ENCODE measurements around the gene OXER1. TPM values are rescaled to one million over a fixed set of nuclear protein-coding genes. Genes with fewer than 3 reads are reported as not detected.

Gene OXER1
- total RNA-seq, 1 donor from 2014 or later, result under 0.01 TPM

DNA sequence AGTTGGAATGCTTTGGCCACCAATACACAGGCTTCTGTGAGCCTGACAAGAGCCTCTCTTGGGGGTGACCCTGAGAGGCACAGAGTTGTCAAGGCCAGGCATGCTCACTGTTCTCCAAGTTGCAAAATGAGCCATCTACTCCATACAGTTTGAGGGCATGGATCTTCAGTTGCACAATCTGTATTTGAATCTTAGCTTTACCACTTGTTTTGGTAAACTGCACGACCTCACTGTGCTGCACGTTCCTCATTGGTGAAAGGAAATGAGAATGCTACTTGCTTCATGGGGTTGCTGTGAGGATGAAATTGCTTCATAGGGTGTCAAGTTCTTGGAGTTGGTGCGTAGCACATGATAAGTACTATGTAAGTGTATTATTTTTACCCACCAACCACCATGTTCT, 40.4 kb upstream of the OXER1 start:
- Histone ChIP-seq H3K27me3 (ENCODE audit: control insufficient read depth in 3 of 3, insufficient read depth in 3 of 3, low read length in 3 of 3) (no peaks in the 10 kb centered on the region), H3K27ac (ENCODE audit: low read depth, low read length) (no peak overlapping the region), H3K4me1 (ENCODE audit: control insufficient read depth in 3 of 3, insufficient read depth in 3 of 3, low read length in 3 of 3) (peaks cover 5 to 23% (median 18%) of the 10 kb centered on the region in 3 donors), H3K36me3 (ENCODE audit: control insufficient read depth in 3 of 3, insufficient read depth in 3 of 3, low read length in 3 of 3) (no peaks in the 10 kb centered on the region), H3K9me3 (ENCODE audit: control insufficient read depth in 3 of 3, low read length in 3 of 3) (no peaks in the 10 kb centered on the region), H3K9ac (ENCODE audit: low read depth in 1 of 3, low read length in 3 of 3) (no peak overlapping the region), H3K4me3 (ENCODE audit: low read length in 3 of 3) (no peak overlapping the region)

DNA sequence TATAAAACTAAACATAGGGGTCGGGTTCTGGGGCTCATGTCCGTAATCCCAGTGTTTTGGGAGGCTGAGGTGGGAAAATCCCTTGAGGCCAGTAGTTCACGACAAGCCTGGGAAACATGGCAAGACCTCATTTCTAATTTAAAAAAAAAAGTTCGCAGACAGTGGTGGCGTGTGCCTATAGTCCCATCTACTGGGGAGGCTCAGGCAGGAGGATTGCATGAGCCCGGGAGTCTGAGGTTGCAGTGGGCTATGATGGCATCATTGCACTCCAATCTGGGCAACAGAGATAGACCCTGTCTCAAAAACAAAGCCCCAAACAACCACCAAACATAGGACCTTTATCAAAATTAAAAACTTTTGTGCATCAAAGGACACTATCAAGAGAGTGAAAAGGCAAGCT, 38.2 kb upstream of the OXER1 start:
- no peak overlapping the region for H3K27ac ChIP-seq (ENCODE audit: low read depth, low read length)
- H3K9ac ChIP-seq (ENCODE audit: low read depth in 1 of 3, low read length in 3 of 3), result no peak overlapping the region
- no peaks in the 10 kb centered on the region for H3K36me3 ChIP-seq (ENCODE audit: control insufficient read depth in 3 of 3, insufficient read depth in 3 of 3, low read length in 3 of 3)
- H3K4me3 ChIP-seq (ENCODE audit: low read length in 3 of 3), result no peak overlapping the region
- no peaks in the 10 kb centered on the region for H3K27me3 ChIP-seq (ENCODE audit: control insufficient read depth in 3 of 3, insufficient read depth in 3 of 3, low read length in 3 of 3)
- H3K9me3 ChIP-seq (ENCODE audit: control insufficient read depth in 3 of 3, low read length in 3 of 3), result no peaks in the 10 kb centered on the region
- peaks cover 0 to 18% (median 13%) of the 10 kb centered on the region in 3 donors for H3K4me1 ChIP-seq (ENCODE audit: control insufficient read depth in 3 of 3, insufficient read depth in 3 of 3, low read length in 3 of 3)

DNA sequence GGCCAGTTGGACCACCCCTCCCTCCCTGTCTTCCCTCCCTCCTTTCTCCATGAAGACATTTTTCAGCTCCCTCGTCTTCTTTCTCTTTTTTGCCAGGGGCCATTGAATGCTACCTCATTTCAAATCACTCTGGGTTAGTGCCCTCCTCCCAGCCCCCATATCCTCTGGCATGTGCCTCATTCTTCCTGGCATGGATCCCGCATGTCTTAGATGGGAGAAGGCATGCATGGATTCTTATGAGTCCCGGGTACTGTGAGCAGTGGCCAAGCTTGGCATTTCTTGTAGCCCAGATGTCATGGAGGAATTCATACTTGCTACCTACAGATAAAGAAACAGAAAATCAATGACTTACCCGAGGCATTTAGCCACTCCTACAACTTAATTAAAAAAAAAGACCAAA, 37.4 kb upstream of the OXER1 start:
- Histone ChIP-seq H3K4me1 (ENCODE audit: control insufficient read depth in 3 of 3, insufficient read depth in 3 of 3, low read length in 3 of 3) (peaks cover 0 to 18% (median 13%) of the 10 kb centered on the region in 3 donors), H3K9me3 (ENCODE audit: control insufficient read depth in 3 of 3, low read length in 3 of 3) (no peaks in the 10 kb centered on the region), H3K9ac (ENCODE audit: low read depth in 1 of 3, low read length in 3 of 3) (no peak overlapping the region), H3K27me3 (ENCODE audit: control insufficient read depth in 3 of 3, insufficient read depth in 3 of 3, low read length in 3 of 3) (no peaks in the 10 kb centered on the region), H3K27ac (ENCODE audit: low read depth, low read length) (no peak overlapping the region), H3K36me3 (ENCODE audit: control insufficient read depth in 3 of 3, insufficient read depth in 3 of 3, low read length in 3 of 3) (no peaks in the 10 kb centered on the region), H3K4me3 (ENCODE audit: low read length in 3 of 3) (no peak overlapping the region)

DNA sequence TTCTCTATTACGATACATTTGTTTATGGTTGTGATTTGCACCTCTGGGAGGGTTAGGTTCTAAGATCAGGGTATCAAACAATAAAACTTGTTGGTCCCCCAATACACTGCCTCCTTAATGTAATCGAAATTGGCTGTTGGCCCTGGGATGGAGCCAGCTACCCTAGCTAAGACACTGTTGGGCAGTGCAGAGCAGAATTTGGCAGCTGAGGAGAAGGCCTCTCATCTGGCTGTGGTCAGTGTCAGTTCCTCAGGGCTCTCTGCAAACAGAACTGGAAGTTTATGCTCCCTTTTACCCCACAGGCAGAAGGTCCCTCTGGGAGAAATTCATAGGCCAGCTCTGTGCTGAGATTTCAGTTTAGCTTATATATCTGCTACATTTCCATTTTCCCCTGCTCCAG, 37.0 kb upstream of the OXER1 start:
- H3K9me3 ChIP-seq (ENCODE audit: control insufficient read depth in 3 of 3, low read length in 3 of 3), result no peaks in the 10 kb centered on the region
- H3K4me3 ChIP-seq (ENCODE audit: low read length in 3 of 3), result no peak overlapping the region
- no peak overlapping the region for H3K9ac ChIP-seq (ENCODE audit: low read depth in 1 of 3, low read length in 3 of 3)
- no peaks in the 10 kb centered on the region for H3K27me3 ChIP-seq (ENCODE audit: control insufficient read depth in 3 of 3, insufficient read depth in 3 of 3, low read length in 3 of 3)
- peaks cover 0 to 18% (median 13%) of the 10 kb centered on the region in 3 donors for H3K4me1 ChIP-seq (ENCODE audit: control insufficient read depth in 3 of 3, insufficient read depth in 3 of 3, low read length in 3 of 3)
- no peak overlapping the region for H3K27ac ChIP-seq (ENCODE audit: low read depth, low read length)
- H3K36me3 ChIP-seq (ENCODE audit: control insufficient read depth in 3 of 3, insufficient read depth in 3 of 3, low read length in 3 of 3), result no peaks in the 10 kb centered on the region

DNA sequence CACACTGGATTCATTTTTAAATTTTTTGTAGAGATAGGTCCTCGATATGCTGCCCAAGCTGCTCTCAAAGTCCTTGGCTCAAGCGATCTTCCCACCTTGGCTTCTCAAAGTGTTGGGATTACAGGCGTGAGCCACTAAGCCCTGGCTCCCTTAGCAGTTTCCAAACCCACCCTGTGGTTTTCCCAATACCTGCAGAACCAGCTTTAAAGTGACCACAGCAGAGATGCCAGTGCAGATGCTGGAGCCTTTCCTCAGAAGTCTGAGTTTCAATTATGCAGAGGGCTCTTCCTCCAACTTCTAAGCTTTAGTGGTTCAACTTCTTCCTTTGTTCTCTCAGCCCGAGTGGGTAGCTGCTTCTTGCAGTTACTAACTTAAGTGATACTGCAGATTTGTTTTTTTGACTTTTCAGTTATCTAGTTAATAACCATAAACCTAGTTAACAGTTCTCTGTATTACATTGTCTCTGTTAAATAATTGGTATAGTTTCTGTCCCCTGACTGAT, 36.6 kb upstream of the OXER1 start:
- Histone ChIP-seq H3K27ac (ENCODE audit: low read depth, low read length) (no peak overlapping the region), H3K4me3 (ENCODE audit: low read length in 3 of 3) (no peak overlapping the region), H3K36me3 (ENCODE audit: control insufficient read depth in 3 of 3, insufficient read depth in 3 of 3, low read length in 3 of 3) (no peaks in the 10 kb centered on the region), H3K4me1 (ENCODE audit: control insufficient read depth in 3 of 3, insufficient read depth in 3 of 3, low read length in 3 of 3) (peaks cover 0 to 17% (median 13%) of the 10 kb centered on the region in 3 donors), H3K27me3 (ENCODE audit: control insufficient read depth in 3 of 3, insufficient read depth in 3 of 3, low read length in 3 of 3) (no peaks in the 10 kb centered on the region), H3K9ac (ENCODE audit: low read depth in 1 of 3, low read length in 3 of 3) (no peak overlapping the region), H3K9me3 (ENCODE audit: control insufficient read depth in 3 of 3, low read length in 3 of 3) (no peaks in the 10 kb centered on the region)

DNA sequence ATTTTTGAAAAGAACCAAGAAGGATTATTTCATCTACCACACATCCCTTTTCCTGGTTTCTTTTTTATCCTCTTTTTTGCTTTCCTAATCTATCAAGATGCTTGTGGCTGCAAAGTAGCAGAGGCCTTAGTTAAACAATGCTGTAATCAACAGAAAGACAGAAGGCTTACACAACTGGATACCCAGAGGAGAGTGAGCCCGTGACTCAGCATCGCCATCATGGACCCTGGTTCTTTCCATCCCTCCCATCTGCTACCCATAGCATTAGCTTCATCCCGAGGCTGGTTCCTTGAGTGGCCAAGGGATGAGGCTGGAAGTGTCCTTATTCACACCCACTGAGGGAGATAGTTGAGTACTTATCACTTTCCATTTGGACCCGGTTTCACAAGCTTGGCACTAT, 35.9 kb upstream of the OXER1 start:
- Histone ChIP-seq H3K27ac (ENCODE audit: low read depth, low read length) (no peak overlapping the region), H3K9ac (ENCODE audit: low read depth in 1 of 3, low read length in 3 of 3) (no peak overlapping the region), H3K9me3 (ENCODE audit: control insufficient read depth in 3 of 3, low read length in 3 of 3) (no peaks in the 10 kb centered on the region), H3K4me3 (ENCODE audit: low read length in 3 of 3) (no peak overlapping the region), H3K36me3 (ENCODE audit: control insufficient read depth in 3 of 3, insufficient read depth in 3 of 3, low read length in 3 of 3) (no peaks in the 10 kb centered on the region), H3K27me3 (ENCODE audit: control insufficient read depth in 3 of 3, insufficient read depth in 3 of 3, low read length in 3 of 3) (no peaks in the 10 kb centered on the region), H3K4me1 (ENCODE audit: control insufficient read depth in 3 of 3, insufficient read depth in 3 of 3, low read length in 3 of 3) (peaks cover 0 to 11% (median 9%) of the 10 kb centered on the region in 3 donors)

DNA sequence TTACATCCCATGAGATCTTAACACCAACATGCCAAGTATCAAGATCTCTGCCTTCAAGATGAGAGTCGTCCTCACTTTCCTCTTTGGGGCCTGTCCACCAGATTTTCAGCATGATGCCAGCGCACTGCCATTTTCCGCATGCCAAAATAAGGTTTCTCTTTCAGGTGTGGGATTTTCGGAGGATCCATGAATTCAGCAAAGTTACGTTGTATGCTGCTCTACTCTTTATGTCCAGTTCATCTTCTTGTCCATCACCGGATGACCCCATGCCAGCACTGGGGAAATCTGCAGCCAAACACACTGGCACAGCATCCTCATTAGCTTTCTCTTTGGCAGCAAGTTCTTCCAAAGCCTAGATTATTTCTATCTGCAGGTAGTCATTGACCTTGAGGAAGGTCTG, 33.3 kb upstream of the OXER1 start:
- no peaks in the 10 kb centered on the region for H3K36me3 ChIP-seq (ENCODE audit: control insufficient read depth in 3 of 3, insufficient read depth in 3 of 3, low read length in 3 of 3)
- no peak overlapping the region for H3K9ac ChIP-seq (ENCODE audit: low read depth in 1 of 3, low read length in 3 of 3)
- H3K9me3 ChIP-seq (ENCODE audit: control insufficient read depth in 3 of 3, low read length in 3 of 3), result no peaks in the 10 kb centered on the region
- no peak overlapping the region for H3K27ac ChIP-seq (ENCODE audit: low read depth, low read length)
- H3K27me3 ChIP-seq (ENCODE audit: control insufficient read depth in 3 of 3, insufficient read depth in 3 of 3, low read length in 3 of 3), result peaks cover 0 to 4% (median 0%) of the 10 kb centered on the region in 3 donors
- H3K4me1 ChIP-seq (ENCODE audit: control insufficient read depth in 3 of 3, insufficient read depth in 3 of 3, low read length in 3 of 3), result peaks cover 3 to 6% (median 4%) of the 10 kb centered on the region in 3 donors
- no peak overlapping the region for H3K4me3 ChIP-seq (ENCODE audit: low read length in 3 of 3)

DNA sequence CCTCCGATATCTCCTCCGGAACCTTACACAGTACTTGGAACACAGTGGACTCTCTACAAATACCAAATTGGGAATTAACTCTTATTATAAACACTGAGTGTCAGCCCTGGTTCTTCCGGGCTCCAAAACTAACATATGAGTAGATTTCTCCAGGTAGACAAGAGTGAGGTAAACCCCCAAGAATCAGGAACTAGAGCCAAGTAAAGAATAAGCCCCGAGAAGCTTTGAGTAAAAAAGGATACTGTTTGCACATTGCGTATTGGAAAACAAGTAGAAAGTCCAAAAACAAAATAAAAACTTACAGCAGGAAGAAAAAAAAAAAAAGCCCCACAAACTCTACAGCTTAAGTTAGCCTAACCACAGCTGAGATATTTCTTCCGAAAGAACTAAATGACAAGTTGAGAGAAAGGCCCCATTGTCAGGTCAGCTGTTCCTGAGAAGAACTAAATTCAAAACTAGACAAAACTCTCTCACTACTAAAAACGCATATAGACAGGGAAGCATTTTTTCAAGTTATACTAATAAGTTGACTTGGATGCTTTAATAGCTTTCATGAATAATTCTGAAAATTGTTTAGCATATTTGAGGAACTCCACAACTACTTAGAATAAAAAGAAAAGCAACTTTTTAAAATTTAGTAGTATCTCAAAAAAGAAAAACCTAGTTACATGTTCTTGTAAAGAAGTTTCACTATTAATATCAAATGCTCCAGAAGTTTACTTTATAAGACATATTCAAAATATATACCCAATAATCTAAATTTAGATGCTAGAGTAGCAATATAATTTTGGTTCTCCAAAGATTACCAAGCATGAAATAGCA, 32.7 kb upstream of the OXER1 start:
- no peak overlapping the region for H3K27ac ChIP-seq (ENCODE audit: low read depth, low read length)
- H3K27me3 ChIP-seq (ENCODE audit: control insufficient read depth in 3 of 3, insufficient read depth in 3 of 3, low read length in 3 of 3), result peaks cover 0 to 9% (median 0%) of the 10 kb centered on the region in 3 donors
- peaks cover 6 to 9% (median 9%) of the 10 kb centered on the region in 3 donors for H3K4me1 ChIP-seq (ENCODE audit: control insufficient read depth in 3 of 3, insufficient read depth in 3 of 3, low read length in 3 of 3)
- no peaks in the 10 kb centered on the region for H3K9me3 ChIP-seq (ENCODE audit: control insufficient read depth in 3 of 3, low read length in 3 of 3)
- peak overlapping the region in 1 of 3 donors; percentile 14 for H3K9ac ChIP-seq (ENCODE audit: low read depth in 1 of 3, low read length in 3 of 3)
- no peak overlapping the region for H3K4me3 ChIP-seq (ENCODE audit: low read length in 3 of 3)
- H3K36me3 ChIP-seq (ENCODE audit: control insufficient read depth in 3 of 3, insufficient read depth in 3 of 3, low read length in 3 of 3), result no peaks in the 10 kb centered on the region

DNA sequence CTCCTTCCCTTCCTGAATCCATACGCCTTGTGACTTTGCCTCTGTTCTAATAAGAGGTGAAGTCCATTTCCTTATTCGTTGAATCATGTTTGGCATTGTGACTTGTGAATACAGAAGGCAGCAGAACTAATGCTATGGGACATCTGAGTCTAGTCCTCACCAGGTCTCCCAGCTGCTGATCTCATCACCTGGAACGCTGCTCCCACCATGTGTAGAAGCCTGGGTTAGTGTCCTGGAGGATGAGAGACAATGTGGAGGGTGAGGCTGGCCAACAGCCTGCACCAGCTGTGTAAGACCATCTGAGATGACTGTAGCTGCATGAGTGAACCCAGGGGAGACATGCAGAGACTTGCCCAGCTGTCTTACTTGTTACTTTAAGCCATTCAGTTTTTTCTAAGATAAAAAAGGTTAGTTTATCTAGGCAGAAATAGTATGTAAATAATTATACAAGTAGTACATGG, 31.9 kb upstream of the OXER1 start:
- Histone ChIP-seq H3K27ac (ENCODE audit: low read depth, low read length) (no peak overlapping the region), H3K36me3 (ENCODE audit: control insufficient read depth in 3 of 3, insufficient read depth in 3 of 3, low read length in 3 of 3) (no peaks in the 10 kb centered on the region), H3K4me3 (ENCODE audit: low read length in 3 of 3) (no peak overlapping the region), H3K9me3 (ENCODE audit: control insufficient read depth in 3 of 3, low read length in 3 of 3) (no peaks in the 10 kb centered on the region), H3K9ac (ENCODE audit: low read depth in 1 of 3, low read length in 3 of 3) (peak overlapping the region in 1 of 3 donors; percentile 14), H3K4me1 (ENCODE audit: control insufficient read depth in 3 of 3, insufficient read depth in 3 of 3, low read length in 3 of 3) (peaks cover 8 to 13% (median 12%) of the 10 kb centered on the region in 3 donors), H3K27me3 (ENCODE audit: control insufficient read depth in 3 of 3, insufficient read depth in 3 of 3, low read length in 3 of 3) (peaks cover 0 to 16% (median 0%) of the 10 kb centered on the region in 3 donors)

DNA sequence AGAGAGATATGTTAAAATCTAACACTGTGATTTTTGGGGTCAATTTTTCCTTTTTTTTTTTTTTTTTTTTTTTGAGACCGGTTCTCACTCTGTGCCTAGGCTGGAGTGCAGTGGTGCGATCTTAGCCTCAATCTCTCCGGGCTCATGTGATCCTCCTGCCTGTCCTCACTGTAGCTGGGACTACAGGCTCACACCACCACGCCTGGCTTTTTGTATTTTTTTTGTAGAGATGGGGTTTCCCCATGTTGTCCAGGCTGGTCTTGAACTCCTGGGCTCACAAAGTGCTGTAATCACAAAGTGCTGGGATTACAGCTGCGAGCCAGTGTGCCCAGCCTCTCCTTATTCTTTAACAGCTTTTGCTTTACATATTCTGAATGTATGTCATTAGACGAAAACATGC, 31.3 kb upstream of the OXER1 start:
- Histone ChIP-seq H3K4me1 (ENCODE audit: control insufficient read depth in 3 of 3, insufficient read depth in 3 of 3, low read length in 3 of 3) (peaks cover 8 to 13% (median 12%) of the 10 kb centered on the region in 3 donors), H3K9me3 (ENCODE audit: control insufficient read depth in 3 of 3, low read length in 3 of 3) (no peaks in the 10 kb centered on the region), H3K27ac (ENCODE audit: low read depth, low read length) (no peak overlapping the region), H3K4me3 (ENCODE audit: low read length in 3 of 3) (no peak overlapping the region), H3K36me3 (ENCODE audit: control insufficient read depth in 3 of 3, insufficient read depth in 3 of 3, low read length in 3 of 3) (no peaks in the 10 kb centered on the region), H3K9ac (ENCODE audit: low read depth in 1 of 3, low read length in 3 of 3) (no peak overlapping the region), H3K27me3 (ENCODE audit: control insufficient read depth in 3 of 3, insufficient read depth in 3 of 3, low read length in 3 of 3) (peaks cover 0 to 16% (median 0%) of the 10 kb centered on the region in 3 donors)
